ENCODE results near the gene ZCCHC12. TPM values are rescaled to one million over a fixed set of nuclear protein-coding genes. Genes with fewer than 3 reads are reported as not detected.

ZCCHC12 gene
- total RNA-seq, 2 experiments from 2014 or later, result 1.2 to 1.3 TPM

- Mint-ChIP-seq H3K27ac (no peak overlapping the region), H3K4me1 (no peaks in the 10 kb centered on the region), H3K36me3 (ENCODE audit: low read depth) (no peaks in the 10 kb centered on the region), H3K27me3 (peaks cover 20% of the 10 kb centered on the region), H3K4me3 (peak overlapping the region; percentile 26), H3K9me3 (ENCODE audit: low read depth) (no peaks in the 10 kb centered on the region)
- DNase-seq (peak; percentile 81), ATAC-seq (peak; percentile 71)
- ChIA-PET POLR2A (no interaction called here), CTCF (interaction anchor here (0.6 to 1.5 kb wide), 12 partner anchors 8 to 243 kb away, joined by 3 to 5 read pairs (median 3); no protein-coding TSS in a partner anchor)
- intact Hi-C loops (cut with DNase I, micrococcal nuclease), result loop anchor here in 1 of 2 experiments (2.0 kb wide), 1 partner anchor 227 kb away; no protein-coding TSS in a partner anchor
These were observed 15.8 kb downstream of the ZCCHC12 start for GRCh38 chrX:118839334-118839958.

GRCh38 chrX:118847676-118848075 lies 24.1 kb downstream of the ZCCHC12 start:
- Mint-ChIP-seq H3K4me3 (no peak overlapping the region), H3K36me3 (ENCODE audit: low read depth) (no peaks in the 10 kb centered on the region), H3K4me1 (no peaks in the 10 kb centered on the region), H3K27ac (no peak overlapping the region), H3K9me3 (ENCODE audit: low read depth) (no peaks in the 10 kb centered on the region), H3K27me3 (no peaks in the 10 kb centered on the region)
- DNase-seq, result no peak
- ATAC-seq, result no peak
- intact Hi-C loops (cut with DNase I, micrococcal nuclease), result loop anchor here (1.0 to 5.0 kb wide), 7 partner anchors 157 to 420 kb away; no protein-coding TSS in a partner anchor
- POLR2A ChIA-PET, result no interaction called here
- CTCF ChIA-PET, result interaction anchor here (0.7 to 3.6 kb wide), 12 partner anchors 8 to 1058 kb away, joined by 3 to 16 read pairs (median 3); no protein-coding TSS in a partner anchor

- no peak for ATAC-seq
These were observed 30.0 kb downstream of the ZCCHC12 start for GRCh38 chrX:118853596-118853995.

DNA sequence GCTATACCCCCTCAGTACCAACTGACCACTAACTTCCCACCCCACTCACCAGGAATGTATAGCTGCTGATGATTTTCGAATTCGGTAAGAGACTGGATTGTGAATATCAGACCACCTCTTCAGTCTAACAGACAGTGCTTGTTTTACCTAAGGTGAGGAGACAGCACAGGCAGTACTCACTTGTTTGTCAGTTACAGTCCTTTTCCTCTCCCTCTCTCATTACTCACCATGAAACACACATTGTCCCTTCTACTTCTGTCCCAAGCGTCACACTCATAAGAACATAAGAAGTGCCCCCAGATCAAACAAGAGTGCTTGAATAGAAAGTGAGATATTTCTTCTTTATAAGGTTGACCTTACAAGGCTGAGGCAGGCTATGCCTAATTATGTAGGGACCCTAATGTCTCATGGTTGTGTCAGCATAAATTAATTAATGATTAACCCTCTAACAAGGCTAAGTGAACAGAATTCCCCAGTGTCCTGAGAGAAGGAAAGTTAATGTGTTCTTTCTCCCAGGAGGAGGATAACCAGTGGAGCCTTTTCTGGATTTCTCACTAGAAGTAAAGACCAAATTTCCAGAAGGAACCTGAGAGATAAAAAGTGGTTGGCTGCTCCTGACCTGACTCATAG lies 32.2 kb downstream of the ZCCHC12 start:
- ChIA-PET POLR2A (no interaction called here), CTCF (no interaction called here)
- no peak for ATAC-seq
- DNase-seq, result no peak
- Mint-ChIP-seq H3K36me3 (ENCODE audit: low read depth) (no peaks in the 10 kb centered on the region), H3K27ac (no peak overlapping the region), H3K27me3 (peaks cover 2% of the 10 kb centered on the region), H3K9me3 (ENCODE audit: low read depth) (no peaks in the 10 kb centered on the region), H3K4me1 (no peaks in the 10 kb centered on the region), H3K4me3 (no peak overlapping the region)
- intact Hi-C loops (cut with DNase I, micrococcal nuclease), result no loop called here

More at GRCh38 chrX:118853596-118853995, 30.0 kb downstream of the ZCCHC12 start:
- POLR2A ChIA-PET, result no interaction called here
- DNase-seq, result no peak
- H3K27ac Mint-ChIP-seq, result no peak overlapping the region
- H3K9me3 Mint-ChIP-seq (ENCODE audit: low read depth), result no peaks in the 10 kb centered on the region
- no peak overlapping the region for H3K4me3 Mint-ChIP-seq
- no peaks in the 10 kb centered on the region for H3K4me1 Mint-ChIP-seq
- H3K36me3 Mint-ChIP-seq (ENCODE audit: low read depth), result no peaks in the 10 kb centered on the region
- CTCF ChIA-PET, result interaction anchor here (0.6 to 1.1 kb wide), 2 partner anchors 15 to 213 kb away, joined by 3 to 5 read pairs; no protein-coding TSS in a partner anchor
- intact Hi-C loops (cut with DNase I, micrococcal nuclease), result no loop called here
- no peaks in the 10 kb centered on the region for H3K27me3 Mint-ChIP-seq

GRCh38 chrX:118857006-118857405 lies 33.4 kb downstream of the ZCCHC12 start:
- ChIA-PET CTCF (no interaction called here), POLR2A (no interaction called here)
- Mint-ChIP-seq H3K36me3 (ENCODE audit: low read depth) (no peaks in the 10 kb centered on the region), H3K4me3 (no peak overlapping the region), H3K4me1 (no peaks in the 10 kb centered on the region), H3K9me3 (ENCODE audit: low read depth) (no peaks in the 10 kb centered on the region), H3K27ac (no peak overlapping the region), H3K27me3 (peaks cover 2% of the 10 kb centered on the region)
- no peak for ATAC-seq
- intact Hi-C loops (cut with DNase I, micrococcal nuclease), result no loop called here
- no peak for DNase-seq

DNA sequence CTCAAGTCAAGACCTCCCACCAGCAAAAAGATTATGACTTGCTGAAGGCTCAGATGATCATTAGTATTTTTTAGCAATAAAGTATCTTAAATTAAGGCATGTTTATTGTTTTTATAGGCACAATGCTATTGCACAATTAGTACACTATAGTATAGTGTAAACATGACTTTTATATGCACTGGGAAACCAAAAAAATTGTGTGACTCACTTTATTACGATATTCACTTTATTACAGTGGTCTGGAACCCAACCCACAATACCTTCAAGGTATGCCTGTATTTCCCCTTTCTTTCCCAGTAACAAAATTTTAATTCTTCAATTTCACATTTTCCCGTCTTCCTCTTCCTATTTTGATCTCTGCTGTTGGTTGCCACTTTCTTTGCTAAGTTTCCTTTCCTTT lies 37.7 kb downstream of the ZCCHC12 start:
- ATAC-seq (no peak), DNase-seq (no peak)
- H3K4me3 Mint-ChIP-seq, result no peak overlapping the region
- intact Hi-C loops (cut with DNase I, micrococcal nuclease), result no loop called here
- no peaks in the 10 kb centered on the region for H3K36me3 Mint-ChIP-seq (ENCODE audit: low read depth)
- H3K9me3 Mint-ChIP-seq (ENCODE audit: low read depth), result no peaks in the 10 kb centered on the region
- no peak overlapping the region for H3K27ac Mint-ChIP-seq
- POLR2A ChIA-PET, result no interaction called here
- H3K27me3 Mint-ChIP-seq, result peaks cover 2% of the 10 kb centered on the region
- CTCF ChIA-PET, result no interaction called here
- no peaks in the 10 kb centered on the region for H3K4me1 Mint-ChIP-seq

GRCh38 chrX:118862091-118862490 lies 38.5 kb downstream of the ZCCHC12 start:
- H3K9me3 Mint-ChIP-seq (ENCODE audit: low read depth), result no peaks in the 10 kb centered on the region
- H3K27ac Mint-ChIP-seq, result no peak overlapping the region
- no peaks in the 10 kb centered on the region for H3K36me3 Mint-ChIP-seq (ENCODE audit: low read depth)
- peaks cover 2% of the 10 kb centered on the region for H3K27me3 Mint-ChIP-seq
- H3K4me1 Mint-ChIP-seq, result no peaks in the 10 kb centered on the region
- no peak for ATAC-seq
- ChIA-PET CTCF (no interaction called here), POLR2A (interaction anchor here (0.6 kb wide), 1 partner anchor 38 kb away, joined by 3 read pairs; the partner anchor contains the start of gene ZCCHC12)
- no peak for DNase-seq
- intact Hi-C loops (cut with DNase I, micrococcal nuclease), result no loop called here
- no peak overlapping the region for H3K4me3 Mint-ChIP-seq

DNA sequence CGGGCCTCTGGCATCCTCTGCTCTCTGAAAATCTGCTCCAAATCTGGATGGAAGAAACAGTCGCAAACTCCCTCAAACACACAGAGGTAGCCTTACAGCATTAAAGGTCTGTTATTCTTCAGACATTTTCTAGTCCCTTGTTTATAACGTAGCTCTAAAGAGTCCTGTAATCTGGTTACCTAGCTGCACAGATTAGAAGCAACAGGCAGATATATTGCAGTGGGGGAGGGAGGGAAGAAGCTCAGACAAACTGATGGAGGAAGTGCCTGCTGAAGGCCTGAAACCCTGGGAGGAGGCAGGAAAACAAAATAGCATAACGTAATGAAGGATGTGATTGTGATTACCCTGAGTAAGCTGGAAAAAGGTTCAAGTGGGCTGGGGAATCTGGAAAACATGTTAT lies 39.4 kb downstream of the ZCCHC12 start:
- Mint-ChIP-seq H3K4me1 (no peaks in the 10 kb centered on the region), H3K9me3 (ENCODE audit: low read depth) (no peaks in the 10 kb centered on the region), H3K36me3 (ENCODE audit: low read depth) (no peaks in the 10 kb centered on the region), H3K27ac (no peak overlapping the region), H3K4me3 (no peak overlapping the region), H3K27me3 (peaks cover 2% of the 10 kb centered on the region)
- CTCF ChIA-PET, result no interaction called here
- intact Hi-C loops (cut with DNase I, micrococcal nuclease), result no loop called here
- POLR2A ChIA-PET, result no interaction called here
- DNase-seq (no peak), ATAC-seq (no peak)

DNA sequence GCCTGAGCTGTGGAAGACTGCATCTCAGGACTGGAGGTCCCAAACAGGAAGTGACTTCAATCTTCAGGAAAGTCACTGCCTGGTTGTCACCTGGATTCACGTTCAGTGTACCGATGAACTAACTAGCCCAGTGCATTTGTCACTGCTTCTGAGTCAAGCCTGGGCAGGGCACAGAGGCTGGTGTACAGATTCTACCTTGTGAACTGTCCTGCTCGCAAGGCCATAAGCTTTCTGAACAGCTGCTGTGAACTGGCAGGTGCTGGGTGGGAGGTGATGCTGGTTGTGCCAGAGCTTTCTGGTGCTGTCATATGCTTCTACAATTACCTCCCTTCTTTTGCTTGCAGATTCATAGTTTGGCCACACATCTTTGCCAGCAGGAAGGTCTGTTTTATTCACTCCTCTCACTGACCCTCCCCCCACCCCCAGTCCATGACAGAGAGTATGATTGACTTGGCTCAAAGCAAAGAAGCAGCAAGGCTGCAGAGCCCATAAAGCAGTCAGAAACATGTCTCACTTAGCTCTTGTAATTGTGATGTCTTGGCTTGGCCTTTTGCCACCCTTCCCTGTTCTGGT lies 40.5 kb downstream of the ZCCHC12 start:
- CTCF ChIA-PET, result no interaction called here
- ATAC-seq (no peak), DNase-seq (no peak)
- no peaks in the 10 kb centered on the region for H3K9me3 Mint-ChIP-seq (ENCODE audit: low read depth)
- no peak overlapping the region for H3K4me3 Mint-ChIP-seq
- intact Hi-C loops (cut with DNase I, micrococcal nuclease), result no loop called here
- no peaks in the 10 kb centered on the region for H3K4me1 Mint-ChIP-seq
- H3K36me3 Mint-ChIP-seq (ENCODE audit: low read depth), result no peaks in the 10 kb centered on the region
- H3K27me3 Mint-ChIP-seq, result peaks cover 2% of the 10 kb centered on the region
- POLR2A ChIA-PET, result no interaction called here
- no peak overlapping the region for H3K27ac Mint-ChIP-seq

- Mint-ChIP-seq H3K4me1 (no peaks in the 10 kb centered on the region), H3K27ac (no peak overlapping the region)
- intact Hi-C loops (cut with DNase I, micrococcal nuclease), result no loop called here
These were observed 41.6 kb downstream of the ZCCHC12 start for GRCh38 chrX:118865231-118865630.

GRCh38 chrX:118867251-118867650 lies 43.6 kb downstream of the ZCCHC12 start:
- Mint-ChIP-seq H3K27ac (no peak overlapping the region), H3K27me3 (no peaks in the 10 kb centered on the region), H3K9me3 (ENCODE audit: low read depth) (no peaks in the 10 kb centered on the region), H3K4me1 (no peaks in the 10 kb centered on the region), H3K36me3 (ENCODE audit: low read depth) (no peaks in the 10 kb centered on the region), H3K4me3 (no peak overlapping the region)
- intact Hi-C loops (cut with DNase I, micrococcal nuclease), result no loop called here
- POLR2A ChIA-PET, result no interaction called here
- no peak for DNase-seq
- ATAC-seq, result no peak
- CTCF ChIA-PET, result no interaction called here

More at GRCh38 chrX:118865231-118865630, 41.6 kb downstream of the ZCCHC12 start:
- no peaks in the 10 kb centered on the region for H3K27me3 Mint-ChIP-seq
- CTCF ChIA-PET, result no interaction called here
- H3K9me3 Mint-ChIP-seq (ENCODE audit: low read depth), result no peaks in the 10 kb centered on the region
- no peak for DNase-seq
- no peak overlapping the region for H3K4me3 Mint-ChIP-seq
- ATAC-seq, result no peak
- H3K36me3 Mint-ChIP-seq (ENCODE audit: low read depth), result no peaks in the 10 kb centered on the region
- POLR2A ChIA-PET, result no interaction called here

DNA sequence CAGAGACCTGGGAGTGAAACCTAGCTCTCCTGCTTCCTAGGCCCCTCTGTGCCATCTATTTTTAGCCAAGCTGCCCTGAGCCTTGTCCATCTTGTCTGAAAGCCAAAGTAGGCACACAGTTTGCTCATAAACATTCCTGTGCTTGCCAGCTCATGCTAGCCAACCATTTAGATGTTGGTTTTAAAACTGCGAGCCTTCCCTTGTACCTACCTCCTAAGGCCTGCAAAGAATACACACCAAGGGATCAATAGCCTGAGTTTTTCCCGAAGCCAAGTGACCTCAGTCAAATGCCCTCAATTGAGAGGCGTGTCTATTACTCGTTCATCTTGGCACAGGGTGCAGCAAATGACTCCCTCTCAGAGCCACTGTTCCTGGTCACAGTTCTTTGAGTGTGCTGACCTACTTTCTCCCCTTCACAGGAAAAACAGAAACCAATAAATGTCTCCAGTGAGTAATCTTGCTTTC lies 48.5 kb downstream of the ZCCHC12 start:
- ChIA-PET POLR2A (no interaction called here), CTCF (no interaction called here)
- Mint-ChIP-seq H3K4me3 (no peak overlapping the region), H3K27ac (no peak overlapping the region), H3K36me3 (ENCODE audit: low read depth) (no peaks in the 10 kb centered on the region), H3K27me3 (no peaks in the 10 kb centered on the region), H3K4me1 (no peaks in the 10 kb centered on the region), H3K9me3 (ENCODE audit: low read depth) (no peaks in the 10 kb centered on the region)
- intact Hi-C loops (cut with DNase I, micrococcal nuclease), result no loop called here
- DNase-seq, result no peak
- peak; percentile 47 for ATAC-seq
